Measurements from ENCODE around the gene ANKRD53. TPM values are rescaled to one million over a fixed set of nuclear protein-coding genes. Genes with fewer than 3 reads are reported as not detected.

The ANKRD53 gene
- total and polyA plus RNA-seq, 2 donors (not counting 1 experiment from before 2014, with no cell fraction given), result 0.84 TPM

DNA sequence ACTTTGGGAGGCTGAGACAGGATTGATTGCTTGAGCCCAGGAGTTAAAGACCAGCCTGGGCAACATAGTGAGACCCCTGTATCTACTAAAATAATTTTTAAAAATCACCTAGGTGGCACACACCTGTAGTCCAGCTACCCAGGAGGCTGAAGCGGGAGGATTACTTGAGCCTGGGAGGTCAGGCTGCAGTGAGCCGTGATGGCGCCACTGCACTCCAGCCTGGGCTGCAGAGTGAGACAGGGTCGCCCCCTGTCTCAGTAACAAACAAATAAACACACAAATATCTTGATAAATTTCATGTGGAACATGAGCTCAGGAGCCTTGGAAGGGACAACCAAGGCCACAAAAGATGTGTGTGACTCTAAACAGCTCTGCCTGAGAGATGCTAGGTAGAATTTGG is 11.7 kb upstream of the ANKRD53 start:
- WGBS (ENCODE audit: insufficient coverage), result 84% methylated on average over 3 of the region's 4 CpGs
- ATAC-seq (ENCODE audit: low read depth), result no peak
- H3K27ac Mint-ChIP-seq, result no peak overlapping the region
- H3K27me3 ChIP-seq (replicated peaks in 1 of 4; ENCODE audit: control extremely low read depth in 1 of 4, control insufficient read depth in 3 of 4, insufficient read depth in 4 of 4, low read length in 3 of 4), result peaks cover 0 to 34% (median 14%) of the 10 kb centered on the region in 4 experiments
- intact Hi-C loops (cut with micrococcal nuclease), result no loop called here
- H3K27me3 Mint-ChIP-seq, result peaks cover 41% of the 10 kb centered on the region
- no peaks in the 10 kb centered on the region for H3K9me3 Mint-ChIP-seq (ENCODE audit: insufficient read depth)
- TF ChIP-seq, protein P1, sequence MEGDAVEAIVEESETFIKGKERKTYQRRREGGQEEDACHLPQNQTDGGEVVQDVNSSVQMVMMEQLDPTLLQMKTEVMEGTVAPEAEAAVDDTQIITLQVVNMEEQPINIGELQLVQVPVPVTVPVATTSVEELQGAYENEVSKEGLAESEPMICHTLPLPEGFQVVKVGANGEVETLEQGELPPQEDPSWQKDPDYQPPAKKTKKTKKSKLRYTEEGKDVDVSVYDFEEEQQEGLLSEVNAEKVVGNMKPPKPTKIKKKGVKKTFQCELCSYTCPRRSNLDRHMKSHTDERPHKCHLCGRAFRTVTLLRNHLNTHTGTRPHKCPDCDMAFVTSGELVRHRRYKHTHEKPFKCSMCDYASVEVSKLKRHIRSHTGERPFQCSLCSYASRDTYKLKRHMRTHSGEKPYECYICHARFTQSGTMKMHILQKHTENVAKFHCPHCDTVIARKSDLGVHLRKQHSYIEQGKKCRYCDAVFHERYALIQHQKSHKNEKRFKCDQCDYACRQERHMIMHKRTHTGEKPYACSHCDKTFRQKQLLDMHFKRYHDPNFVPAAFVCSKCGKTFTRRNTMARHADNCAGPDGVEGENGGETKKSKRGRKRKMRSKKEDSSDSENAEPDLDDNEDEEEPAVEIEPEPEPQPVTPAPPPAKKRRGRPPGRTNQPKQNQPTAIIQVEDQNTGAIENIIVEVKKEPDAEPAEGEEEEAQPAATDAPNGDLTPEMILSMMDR (IDR thresholded peaks at IDR 0.05), result no peak
- TF ChIP-seq EZH2 (IDR thresholded peaks at IDR 0.05; ENCODE audit: borderline replicate concordance, insufficient read depth, low read depth, low read length, poor library complexity, severe bottlenecking), result no peak
- no peaks in the 10 kb centered on the region for H3K79me2 ChIP-seq (ENCODE audit: control insufficient read depth, insufficient read depth, low read length)
- H2AFZ ChIP-seq (ENCODE audit: insufficient read depth, low read depth, low read length, poor library complexity, severe bottlenecking), result no peak overlapping the region
- H3K4me2 ChIP-seq (replicated peaks; ENCODE audit: low read depth, low read length, poor library complexity, severe bottlenecking), result no peak overlapping the region
- peaks cover 7% of the 10 kb centered on the region for H3K4me1 Mint-ChIP-seq
- H3K27ac ChIP-seq (ENCODE audit: low read length in 2 of 2), result no peak overlapping the region
- POLR2A ChIA-PET, result no interaction called here
- H3K36me3 ChIP-seq (replicated peaks in 1 of 2; ENCODE audit: control extremely low read depth in 1 of 2, control insufficient read depth in 1 of 2, extremely low read depth in 1 of 2, insufficient read depth in 2 of 2, low read length in 1 of 2), result no peaks in the 10 kb centered on the region
- H3K9ac ChIP-seq (ENCODE audit: low read length), result no peak overlapping the region
- CTCF ChIA-PET, result interaction anchor here (0.9 to 7.4 kb wide), 8 partner anchors 11 to 101 kb away, joined by 3 to 53 read pairs (median 19); partner anchors contain the start of genes ANKRD53 and NAGK
- no peaks in the 10 kb centered on the region for H4K20me1 ChIP-seq (ENCODE audit: control insufficient read depth, insufficient read depth, low read length, poor library complexity, severe bottlenecking)
- no peak overlapping the region for H3K4me3 Mint-ChIP-seq
- H3K9me3 ChIP-seq (ENCODE audit: control extremely low read depth in 1 of 3, control insufficient read depth in 2 of 3, insufficient read depth in 1 of 3, low read length in 2 of 3), result no peaks in the 10 kb centered on the region
- H3K4me1 ChIP-seq (ENCODE audit: control insufficient read depth in 2 of 2, insufficient read depth in 2 of 2, low read length in 2 of 2), result peaks cover 10 to 13% of the 10 kb centered on the region in 2 donors
- no peak overlapping the region for H3K4me3 ChIP-seq (ENCODE audit: control extremely low read depth in 1 of 5, extremely low read depth in 1 of 5, insufficient read depth in 1 of 5, low read depth in 2 of 5, low read length in 4 of 5)
- DNase-seq, result no peak

GRCh38 chr2:70967189-70967588 is 11.2 kb upstream of the ANKRD53 start:
- DNase-seq (no peak), ATAC-seq (ENCODE audit: low read depth) (no peak)
- Histone ChIP-seq H3K4me3 (ENCODE audit: control extremely low read depth in 1 of 5, extremely low read depth in 1 of 5, insufficient read depth in 1 of 5, low read depth in 2 of 5, low read length in 4 of 5) (no peak overlapping the region), H4K20me1 (ENCODE audit: control insufficient read depth, insufficient read depth, low read length, poor library complexity, severe bottlenecking) (no peaks in the 10 kb centered on the region), H3K79me2 (ENCODE audit: control insufficient read depth, insufficient read depth, low read length) (no peaks in the 10 kb centered on the region), H3K9ac (ENCODE audit: low read length) (no peak overlapping the region), H3K4me1 (ENCODE audit: control insufficient read depth in 2 of 2, insufficient read depth in 2 of 2, low read length in 2 of 2) (peaks cover 10 to 13% of the 10 kb centered on the region in 2 donors), H3K27me3 (replicated peaks in 1 of 4; ENCODE audit: control extremely low read depth in 1 of 4, control insufficient read depth in 3 of 4, insufficient read depth in 4 of 4, low read length in 3 of 4) (peaks cover 0 to 29% (median 14%) of the 10 kb centered on the region in 4 experiments), H3K4me2 (replicated peaks; ENCODE audit: low read depth, low read length, poor library complexity, severe bottlenecking) (no peak overlapping the region), H2AFZ (ENCODE audit: insufficient read depth, low read depth, low read length, poor library complexity, severe bottlenecking) (no peak overlapping the region), H3K36me3 (replicated peaks in 1 of 2; ENCODE audit: control extremely low read depth in 1 of 2, control insufficient read depth in 1 of 2, extremely low read depth in 1 of 2, insufficient read depth in 2 of 2, low read length in 1 of 2) (no peaks in the 10 kb centered on the region), H3K27ac (ENCODE audit: low read length in 2 of 2) (no peak overlapping the region), H3K9me3 (ENCODE audit: control extremely low read depth in 1 of 3, control insufficient read depth in 2 of 3, insufficient read depth in 1 of 3, low read length in 2 of 3) (no peaks in the 10 kb centered on the region)
- Mint-ChIP-seq H3K9me3 (ENCODE audit: insufficient read depth) (no peaks in the 10 kb centered on the region), H3K4me3 (no peak overlapping the region), H3K27ac (no peak overlapping the region), H3K4me1 (peaks cover 7% of the 10 kb centered on the region), H3K27me3 (peaks cover 41% of the 10 kb centered on the region)
- TF ChIP-seq, protein P1 (IDR thresholded peaks at IDR 0.05), result no peak
- TF ChIP-seq EZH2 (IDR thresholded peaks at IDR 0.05; ENCODE audit: borderline replicate concordance, insufficient read depth, low read depth, low read length, poor library complexity, severe bottlenecking), result no peak
- WGBS (ENCODE audit: insufficient coverage), result no CpG with 5 or more reads among the region's 4 CpGs
- intact Hi-C loops (cut with micrococcal nuclease), result no loop called here
- POLR2A ChIA-PET, result no interaction called here
- CTCF ChIA-PET, result interaction anchor here (1.0 to 7.4 kb wide), 6 partner anchors 11 to 35 kb away, joined by 3 to 53 read pairs (median 36); partner anchors contain the start of gene ANKRD53
